Bronchial epithelial cell (primary cell): ENCODE data around the gene TPTE2. TPM values are rescaled to one million over a fixed set of nuclear protein-coding genes. Genes with fewer than 3 reads are reported as not detected.
"Not testable (repeated sequence)": the region's sequence is repeated elsewhere in the genome, so short reads cannot be mapped to it uniquely, and the experiment has no call there.

Experiments
- DNase-seq: peaks from one replicate; pipeline ENCODE4 v3.0.0-alpha.2; 2010; ENCODE audit warnings: low read depth
- FAIRE-seq: peaks from 2 replicates; lab custom pipeline; 2011; peaks lifted over from hg19 to GRCh38; lab: Jason Lieb, UNC
- H3K27me3 ChIP-seq: 2 replicates; pipeline ENCODE4 v1.5.1; 2011; ENCODE audit warnings: low read length; ENCODE audit not compliant: control insufficient read depth, insufficient read depth
- H3K36me3 ChIP-seq: 2 replicates; pipeline ENCODE4 v1.5.1; 2011; ENCODE audit warnings: low read length; ENCODE audit not compliant: control insufficient read depth, insufficient read depth
- H3K4me3 ChIP-seq: 2 replicates; pipeline ENCODE4 v1.5.1; 2011; ENCODE audit warnings: mild to moderate bottlenecking, low read depth, low read length, control low read depth
- total RNA-seq: library from RNA; depleted of rRNA; stranded (reverse); fragments of >200 nt; gene quantifications from 2 replicates; pipeline ENCODE4 v1.2.1, GENCODE V29; 2014
- TF ChIP-seq, protein P1 (sequence below): IDR thresholded peaks from 2 replicates; pipeline ENCODE4 v1.5.1; 2011; ENCODE audit warnings: mild to moderate bottlenecking, moderate library complexity, low read length, control low read depth, inconsistent platforms; ENCODE audit not compliant: insufficient read depth, severe bottlenecking

The TPTE2 gene
- not detected in 2 replicates for total RNA-seq

DNA sequence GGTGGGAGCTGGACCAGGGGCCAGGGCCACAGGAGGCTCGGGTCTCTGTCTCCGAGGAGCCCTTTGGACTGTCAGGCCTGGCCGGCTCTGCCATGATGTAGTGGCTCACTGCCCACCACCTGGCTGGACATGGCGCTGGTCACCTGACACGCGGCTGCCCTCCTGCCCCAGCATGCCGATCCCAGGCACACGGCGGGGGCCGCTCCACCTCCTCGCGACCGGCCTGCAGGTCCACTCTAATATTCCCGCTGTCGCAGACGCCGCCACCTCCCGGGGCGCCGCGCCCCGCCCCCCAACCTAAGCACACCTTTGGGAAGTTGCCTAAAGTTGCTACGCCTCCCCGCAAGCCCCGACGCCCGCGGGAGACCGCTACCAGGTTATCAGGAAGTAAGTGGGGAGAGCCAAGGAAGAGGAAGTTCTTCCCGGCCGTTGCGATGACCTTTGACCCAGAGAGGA, at the start of gene TPTE2:
Gene TPTE2 (minus strand): TSS at position 406 of the 456 bp plus-strand sequence. CDS start 58,298 bp downstream, outside the sequence.
- H3K4me3 ChIP-seq, DNase-seq, FAIRE-seq, H3K27me3 ChIP-seq, H3K36me3 ChIP-seq: not testable (repeated sequence)

DNA sequence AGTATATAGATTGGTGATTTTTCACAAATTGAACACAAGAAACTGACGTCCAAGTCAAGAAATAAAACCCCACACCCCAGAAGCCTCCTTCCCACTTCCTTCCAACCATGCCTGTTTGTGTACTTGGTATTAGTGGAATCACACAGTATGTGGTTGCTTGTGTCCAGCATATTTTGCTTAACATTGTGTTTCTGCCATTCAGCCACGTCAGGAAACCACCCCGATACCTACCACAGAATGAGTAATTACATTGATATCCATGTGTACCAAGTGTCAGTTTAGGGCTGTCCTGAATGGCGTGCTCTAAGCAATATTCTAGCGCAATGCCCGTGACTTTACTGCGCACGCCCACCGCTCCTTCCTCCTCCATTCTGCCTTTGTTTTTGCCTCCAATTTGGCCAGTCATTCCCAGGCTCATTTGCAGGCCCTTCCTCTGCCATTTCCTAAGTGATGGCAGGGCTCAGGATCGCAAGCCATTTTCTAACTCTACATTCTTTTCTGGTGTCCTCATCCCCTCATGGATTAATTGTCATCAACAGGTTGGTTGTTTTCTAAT, 46.3 kb upstream of the TPTE2 start:
- no peaks in the 10 kb centered on the region for H3K36me3 ChIP-seq
- TF ChIP-seq, protein P1, sequence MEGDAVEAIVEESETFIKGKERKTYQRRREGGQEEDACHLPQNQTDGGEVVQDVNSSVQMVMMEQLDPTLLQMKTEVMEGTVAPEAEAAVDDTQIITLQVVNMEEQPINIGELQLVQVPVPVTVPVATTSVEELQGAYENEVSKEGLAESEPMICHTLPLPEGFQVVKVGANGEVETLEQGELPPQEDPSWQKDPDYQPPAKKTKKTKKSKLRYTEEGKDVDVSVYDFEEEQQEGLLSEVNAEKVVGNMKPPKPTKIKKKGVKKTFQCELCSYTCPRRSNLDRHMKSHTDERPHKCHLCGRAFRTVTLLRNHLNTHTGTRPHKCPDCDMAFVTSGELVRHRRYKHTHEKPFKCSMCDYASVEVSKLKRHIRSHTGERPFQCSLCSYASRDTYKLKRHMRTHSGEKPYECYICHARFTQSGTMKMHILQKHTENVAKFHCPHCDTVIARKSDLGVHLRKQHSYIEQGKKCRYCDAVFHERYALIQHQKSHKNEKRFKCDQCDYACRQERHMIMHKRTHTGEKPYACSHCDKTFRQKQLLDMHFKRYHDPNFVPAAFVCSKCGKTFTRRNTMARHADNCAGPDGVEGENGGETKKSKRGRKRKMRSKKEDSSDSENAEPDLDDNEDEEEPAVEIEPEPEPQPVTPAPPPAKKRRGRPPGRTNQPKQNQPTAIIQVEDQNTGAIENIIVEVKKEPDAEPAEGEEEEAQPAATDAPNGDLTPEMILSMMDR = no peak

DNA sequence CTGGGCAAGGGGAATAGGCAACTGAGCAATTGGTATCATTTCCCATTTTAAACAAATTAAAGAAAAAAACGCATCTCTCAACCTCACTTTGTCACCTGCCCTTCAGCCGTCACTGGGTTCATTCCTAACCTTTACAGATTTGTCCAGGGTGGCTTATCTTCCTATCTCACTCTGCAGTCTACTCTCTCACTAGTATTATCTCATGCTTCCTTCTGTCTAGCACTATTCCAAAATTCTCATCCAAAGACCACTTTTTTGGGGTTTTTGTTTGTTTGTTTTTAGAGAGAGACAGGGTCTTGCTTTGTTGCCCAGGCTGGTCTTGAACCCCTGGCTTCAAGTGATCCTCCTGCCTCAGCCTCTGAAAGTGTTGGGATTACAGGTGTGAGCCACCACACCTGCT, 45.4 kb upstream of the TPTE2 start:
- no peak for FAIRE-seq
- TF ChIP-seq, protein P1 = no peak
- Histone ChIP-seq H3K4me3 (no peak overlapping the region), H3K36me3 (no peaks in the 10 kb centered on the region), H3K27me3 (no peaks in the 10 kb centered on the region)
- DNase-seq = no peak

More for the DNA sequence above, 46.3 kb upstream of the TPTE2 start:
- FAIRE-seq (no peak), DNase-seq (no peak)
- Histone ChIP-seq H3K4me3 (no peak overlapping the region), H3K27me3 (no peaks in the 10 kb centered on the region)

DNA sequence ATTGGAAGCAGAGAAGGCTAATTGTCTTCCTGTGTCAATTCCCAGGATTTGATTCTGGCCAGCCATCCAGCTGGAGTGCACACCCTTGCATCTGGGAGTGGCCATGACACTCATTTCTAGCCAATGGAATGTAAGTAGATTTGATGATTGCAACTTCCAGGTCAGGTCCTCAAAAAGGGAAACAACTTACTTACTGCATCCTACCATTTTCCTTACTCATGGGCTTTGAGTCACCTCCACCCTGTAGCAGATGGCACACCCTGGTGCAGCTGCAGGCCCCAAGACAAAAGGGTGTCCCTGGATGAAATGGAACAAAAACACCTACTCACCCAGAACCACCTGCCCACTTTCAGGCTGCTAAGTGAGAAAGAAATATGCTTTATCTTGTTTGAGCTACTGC, 44.8 kb upstream of the TPTE2 start:
- DNase-seq = peak; percentile 78
- Histone ChIP-seq H3K27me3 (no peaks in the 10 kb centered on the region), H3K4me3 (no peak overlapping the region), H3K36me3 (no peaks in the 10 kb centered on the region)
- TF ChIP-seq, protein P1 = no peak
- FAIRE-seq = peak; percentile 64

DNA sequence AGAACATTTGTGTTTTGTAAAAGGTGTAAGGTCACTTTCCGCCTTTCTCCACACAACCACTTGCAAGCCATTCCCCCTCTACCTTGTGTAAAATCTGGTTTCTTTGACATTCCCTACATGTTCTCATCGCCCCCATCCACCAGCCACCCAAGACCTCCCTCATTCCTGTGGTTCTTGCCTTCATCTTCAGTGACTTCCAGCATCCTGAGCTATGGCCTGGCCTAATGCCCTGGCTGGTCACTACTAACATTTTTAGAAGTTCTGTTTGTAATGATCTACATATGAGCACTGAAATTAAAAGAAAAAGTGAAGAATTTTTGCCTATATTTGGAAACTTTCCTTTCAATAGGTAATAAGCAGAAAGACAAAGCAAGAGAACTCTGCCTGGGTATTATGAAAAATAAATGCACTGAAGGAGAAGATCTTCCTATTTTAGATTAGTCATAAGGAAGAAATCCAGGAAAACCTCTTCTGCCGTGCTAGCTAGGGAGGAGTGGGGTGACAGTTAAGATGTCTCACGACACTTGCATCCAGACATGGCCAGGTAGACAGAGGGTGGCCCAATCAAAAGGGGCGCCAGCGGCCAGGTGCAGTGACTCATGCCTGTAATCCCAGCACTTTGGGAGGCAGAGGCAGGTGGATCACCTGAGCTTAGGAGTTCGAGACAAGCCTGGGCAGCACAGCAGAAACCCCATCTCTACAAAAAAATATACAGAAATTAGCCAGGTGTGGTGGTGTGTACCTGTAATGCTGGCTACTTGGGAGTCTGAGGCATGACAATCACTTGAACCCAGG, 44.0 kb upstream of the TPTE2 start:
- Histone ChIP-seq H3K27me3 (no peaks in the 10 kb centered on the region), H3K36me3 (no peaks in the 10 kb centered on the region), H3K4me3 (no peak overlapping the region)
- DNase-seq = peak; percentile 79
- TF ChIP-seq, protein P1 = no peak
- no peak for FAIRE-seq

DNA sequence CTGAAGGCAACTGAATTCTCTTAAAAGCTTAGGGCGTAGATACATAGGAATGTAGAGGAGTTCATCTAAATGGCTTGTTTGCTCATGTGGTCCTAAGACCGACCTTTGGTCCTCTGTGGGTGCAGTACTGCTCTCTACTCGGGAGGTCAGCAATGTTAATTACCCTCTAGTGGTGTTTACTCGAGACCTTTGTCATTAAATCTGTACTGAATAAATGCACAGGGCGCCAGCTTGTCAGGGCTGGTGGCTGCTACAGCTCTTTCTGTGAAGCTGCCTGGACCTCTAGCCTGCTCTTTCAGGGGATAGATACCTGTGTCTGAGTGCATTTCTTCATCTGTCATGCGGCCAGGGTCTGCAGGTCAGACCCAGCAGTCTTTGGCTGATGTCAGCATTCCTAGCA, 43.0 kb upstream of the TPTE2 start:
- no peaks in the 10 kb centered on the region for H3K27me3 ChIP-seq
- H3K36me3 ChIP-seq = no peaks in the 10 kb centered on the region
- H3K4me3 ChIP-seq = no peak overlapping the region
- no peak for FAIRE-seq
- TF ChIP-seq, protein P1 = no peak
- no peak for DNase-seq
